Calu3 (cell line): ENCODE data around the gene MUC2. TPM values are rescaled to one million over a fixed set of nuclear protein-coding genes. Genes with fewer than 3 reads are reported as not detected.

ENCODE experiments used
- BruUV-seq: library from RNA; stranded (reverse); fragments of 400-500 nt; replicated peaks from 2 replicates; lab custom pipeline; 2021; lab: Mats Ljungman, UMichigan
- CTCF ChIA-PET: fragments of 300-600 bp; sonication (Branson Sonifier 250); formaldehyde crosslinking; loops from one replicate; lab custom pipeline; 2022; ENCODE audit warnings: antibody characterized with exemption; lab: Charles Lee
- DNase-seq: peaks from one replicate; pipeline ENCODE4 v3.0.0; 2022
- H3K27ac Mint-ChIP-seq: one replicate; pipeline ENCODE4 v1.8.0; 2022; ENCODE audit warnings: mixed read lengths; ENCODE audit not compliant: unreplicated experiment
- H3K27me3 Mint-ChIP-seq: one replicate; pipeline ENCODE4 v1.8.0; 2022; ENCODE audit warnings: mixed read lengths; ENCODE audit not compliant: unreplicated experiment
- H3K36me3 Mint-ChIP-seq: one replicate; pipeline ENCODE4 v1.8.0; 2022; ENCODE audit warnings: mild to moderate bottlenecking, moderate library complexity, mixed read lengths; ENCODE audit not compliant: insufficient read depth, unreplicated experiment
- H3K4me1 Mint-ChIP-seq: one replicate; pipeline ENCODE4 v1.8.0; 2022; ENCODE audit warnings: mild to moderate bottlenecking, low read depth, mixed read lengths; ENCODE audit not compliant: unreplicated experiment
- H3K4me3 Mint-ChIP-seq: one replicate; pipeline ENCODE4 v1.8.0; 2022; ENCODE audit warnings: mild to moderate bottlenecking, low read depth, moderate library complexity, mixed read lengths; ENCODE audit not compliant: unreplicated experiment
- H3K9me3 Mint-ChIP-seq: one replicate; pipeline ENCODE4 v1.8.0; 2022; ENCODE audit warnings: low read depth, mixed read lengths; ENCODE audit not compliant: unreplicated experiment
- intact Hi-C: fragments of 100-400 bp; cut with micrococcal nuclease; formaldehyde crosslinking; loops from one replicate; pipeline ENCODE4 v1.10.0; 2022; ENCODE audit not compliant: unreplicated experiment
- total RNA-seq: library from RNA; stranded (reverse); gene quantifications from 2 replicates; pipeline ENCODE4 v1.2.3, GENCODE V29; 2022
- TF ChIP-seq, protein P1 (sequence below): fragments of 200-600 bp; IDR thresholded peaks from one replicate; pipeline ENCODE4 v1.8.0; 2022; ENCODE audit warnings: antibody characterized with exemption; ENCODE audit not compliant: unreplicated experiment

MUC2 gene
- total RNA-seq, 1 experiment from 2014 or later, result not detected

DNA sequence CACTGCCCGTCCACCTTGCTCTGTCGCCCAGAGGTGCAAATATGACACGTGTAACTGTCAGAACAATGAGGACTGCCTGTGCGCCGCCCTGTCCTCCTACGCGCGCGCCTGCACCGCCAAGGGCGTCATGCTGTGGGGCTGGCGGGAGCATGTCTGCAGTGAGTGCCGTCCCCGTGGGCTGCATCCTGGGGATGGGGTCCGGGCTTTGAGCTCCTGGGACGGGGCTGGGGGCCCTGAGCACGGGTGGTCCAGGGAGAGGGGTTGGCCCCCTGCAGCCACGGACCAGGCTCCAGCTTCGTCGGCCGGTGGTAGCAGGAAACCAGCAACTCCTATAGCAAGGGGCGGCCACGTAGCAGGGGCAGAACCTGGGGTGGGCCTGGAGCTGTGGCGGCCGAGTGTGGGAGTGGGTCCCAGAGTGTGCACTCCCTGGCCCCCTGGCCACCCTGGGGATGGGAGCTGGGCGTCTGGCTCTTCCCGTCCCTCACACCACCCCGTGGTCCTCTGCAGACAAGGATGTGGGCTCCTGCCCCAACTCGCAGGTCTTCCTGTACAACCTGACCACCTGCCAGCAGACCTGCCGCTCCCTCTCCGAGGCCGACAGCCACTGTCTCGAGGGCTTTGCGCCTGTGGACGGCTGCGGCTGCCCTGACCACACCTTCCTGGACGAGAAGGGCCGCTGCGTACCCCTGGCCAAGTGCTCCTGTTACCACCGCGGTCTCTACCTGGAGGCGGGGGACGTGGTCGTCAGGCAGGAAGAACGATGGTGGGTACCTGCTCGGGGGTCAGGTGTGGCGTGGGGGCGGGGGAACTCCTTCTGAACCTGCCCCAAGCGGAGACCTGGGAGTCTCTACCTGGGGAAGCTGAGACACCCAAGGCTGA, 10.1 kb downstream of the MUC2 start:
- no peaks in the 10 kb centered on the region for H3K9me3 Mint-ChIP-seq
- H3K27ac Mint-ChIP-seq, result no peak overlapping the region
- BruUV-seq, result no TSS peak
- H3K36me3 Mint-ChIP-seq, result no peaks in the 10 kb centered on the region
- intact Hi-C loops, result no loop called here
- DNase-seq, result no peak
- TF ChIP-seq, protein P1, sequence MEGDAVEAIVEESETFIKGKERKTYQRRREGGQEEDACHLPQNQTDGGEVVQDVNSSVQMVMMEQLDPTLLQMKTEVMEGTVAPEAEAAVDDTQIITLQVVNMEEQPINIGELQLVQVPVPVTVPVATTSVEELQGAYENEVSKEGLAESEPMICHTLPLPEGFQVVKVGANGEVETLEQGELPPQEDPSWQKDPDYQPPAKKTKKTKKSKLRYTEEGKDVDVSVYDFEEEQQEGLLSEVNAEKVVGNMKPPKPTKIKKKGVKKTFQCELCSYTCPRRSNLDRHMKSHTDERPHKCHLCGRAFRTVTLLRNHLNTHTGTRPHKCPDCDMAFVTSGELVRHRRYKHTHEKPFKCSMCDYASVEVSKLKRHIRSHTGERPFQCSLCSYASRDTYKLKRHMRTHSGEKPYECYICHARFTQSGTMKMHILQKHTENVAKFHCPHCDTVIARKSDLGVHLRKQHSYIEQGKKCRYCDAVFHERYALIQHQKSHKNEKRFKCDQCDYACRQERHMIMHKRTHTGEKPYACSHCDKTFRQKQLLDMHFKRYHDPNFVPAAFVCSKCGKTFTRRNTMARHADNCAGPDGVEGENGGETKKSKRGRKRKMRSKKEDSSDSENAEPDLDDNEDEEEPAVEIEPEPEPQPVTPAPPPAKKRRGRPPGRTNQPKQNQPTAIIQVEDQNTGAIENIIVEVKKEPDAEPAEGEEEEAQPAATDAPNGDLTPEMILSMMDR, result no peak
- no peak overlapping the region for H3K4me3 Mint-ChIP-seq
- H3K27me3 Mint-ChIP-seq, result no peaks in the 10 kb centered on the region
- CTCF ChIA-PET, result interaction anchor here (0.8 to 1.2 kb wide), 2 partner anchors 11 to 147 kb away, joined by 3 read pairs; partner anchors contain the start of gene MUC2
- no peaks in the 10 kb centered on the region for H3K4me1 Mint-ChIP-seq

DNA sequence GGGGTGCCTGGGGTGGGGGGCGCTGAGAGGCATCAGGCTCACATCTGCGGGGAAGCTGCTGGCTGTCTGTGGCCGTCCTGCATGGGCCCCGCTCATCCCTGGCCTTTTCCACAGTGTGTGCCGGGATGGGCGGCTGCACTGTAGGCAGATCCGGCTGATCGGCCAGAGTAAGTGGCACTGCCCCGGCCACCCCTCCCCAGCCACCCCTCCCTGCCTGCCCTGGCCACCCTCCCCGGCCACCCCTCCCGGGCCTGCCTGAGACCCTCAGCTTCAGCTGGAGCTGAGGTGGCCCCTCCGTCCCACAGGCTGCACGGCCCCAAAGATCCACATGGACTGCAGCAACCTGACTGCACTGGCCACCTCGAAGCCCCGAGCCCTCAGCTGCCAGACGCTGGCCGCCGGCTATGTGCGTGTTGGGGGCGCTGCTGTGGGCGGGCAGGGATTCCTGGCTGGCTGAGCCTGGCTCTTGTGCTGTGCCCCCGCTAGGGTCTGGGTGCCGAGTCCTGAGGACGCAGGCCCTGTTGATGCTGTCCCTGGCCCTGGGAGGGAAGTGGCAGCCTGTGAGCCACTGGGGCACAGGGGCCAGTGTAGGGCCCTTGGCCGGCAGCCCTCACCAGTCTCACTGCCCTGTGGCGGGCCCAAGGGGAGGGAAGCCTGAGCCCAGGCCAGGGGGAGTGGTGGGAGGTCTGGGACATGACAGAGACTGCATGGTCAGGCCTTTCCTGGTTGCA, 10.9 kb downstream of the MUC2 start:
- Mint-ChIP-seq H3K27me3 (no peaks in the 10 kb centered on the region), H3K4me1 (no peaks in the 10 kb centered on the region), H3K36me3 (no peaks in the 10 kb centered on the region), H3K27ac (no peak overlapping the region), H3K9me3 (no peaks in the 10 kb centered on the region), H3K4me3 (no peak overlapping the region)
- BruUV-seq, result no TSS peak
- TF ChIP-seq, protein P1, result no peak
- intact Hi-C loops, result no loop called here
- DNase-seq, result no peak
- CTCF ChIA-PET, result interaction anchor here (1.2 kb wide), 1 partner anchor 148 kb away, joined by 3 read pairs; no protein-coding TSS in a partner anchor

DNA sequence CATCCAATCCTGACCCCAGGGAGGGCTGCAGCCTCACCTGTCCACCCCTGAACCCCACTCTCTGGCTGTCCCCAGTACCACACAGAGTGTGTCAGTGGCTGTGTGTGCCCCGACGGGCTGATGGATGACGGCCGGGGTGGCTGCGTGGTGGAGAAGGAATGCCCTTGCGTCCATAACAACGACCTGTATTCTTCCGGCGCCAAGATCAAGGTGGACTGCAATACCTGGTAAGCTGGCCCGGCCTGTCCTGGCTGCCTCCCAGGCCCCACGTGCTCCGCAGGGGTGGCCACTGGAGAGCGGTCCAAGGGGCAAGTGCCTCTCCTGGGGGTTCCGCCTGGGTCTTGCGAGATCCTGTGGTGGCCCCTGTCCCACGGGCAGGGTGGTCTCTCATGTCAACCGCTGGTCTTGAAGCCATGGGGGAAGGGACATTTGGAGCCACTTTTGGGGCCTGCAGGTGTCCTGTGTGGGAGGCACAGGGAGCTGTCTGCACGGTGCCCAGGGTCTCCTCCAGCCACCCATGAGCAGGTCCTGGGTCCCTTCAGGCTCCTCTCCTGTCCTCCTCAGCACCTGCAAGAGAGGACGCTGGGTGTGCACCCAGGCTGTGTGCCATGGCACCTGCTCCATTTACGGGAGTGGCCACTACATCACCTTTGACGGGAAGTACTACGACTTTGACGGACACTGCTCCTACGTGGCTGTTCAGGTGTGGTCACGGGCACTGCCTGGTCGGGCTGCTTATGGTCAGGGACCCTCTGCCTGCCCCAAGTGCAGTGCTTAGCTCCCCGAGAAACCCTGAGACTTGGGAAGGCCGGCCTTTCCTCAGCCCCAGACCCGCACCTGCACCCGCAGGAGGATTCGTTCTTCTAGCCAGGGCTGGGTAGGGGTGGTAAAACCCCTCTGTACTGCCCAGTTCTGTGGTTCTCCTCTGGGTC, 11.8 kb downstream of the MUC2 start:
- Mint-ChIP-seq H3K36me3 (no peaks in the 10 kb centered on the region), H3K27ac (no peak overlapping the region), H3K4me1 (no peaks in the 10 kb centered on the region), H3K4me3 (no peak overlapping the region), H3K27me3 (no peaks in the 10 kb centered on the region), H3K9me3 (no peaks in the 10 kb centered on the region)
- BruUV-seq, result no TSS peak
- CTCF ChIA-PET, result interaction anchor here (0.6 kb wide), 1 partner anchor 349 kb away, joined by 3 read pairs; no protein-coding TSS in a partner anchor
- TF ChIP-seq, protein P1, result no peak
- no peak for DNase-seq
- intact Hi-C loops, result no loop called here
